IMR-90 (cell line): Measurements from ENCODE around the gene CEP78. TPM values are rescaled to one million over a fixed set of nuclear protein-coding genes. Genes with fewer than 3 reads are reported as not detected.

Experiments used
- ATAC-seq: fragments of 200-7000 bp; cut with Tn5 transposase; 2 replicates; pipeline ENCODE4 v1.9.1; 2020; ENCODE audit warnings: low read depth, mild to moderate bottlenecking, moderate library complexity
- BruUV-seq: library from RNA; stranded (reverse); fragments of 400-500 nt; replicated peaks from 2 replicates; lab custom pipeline; 2021; lab: Mats Ljungman, UMichigan
- CTCF ChIA-PET: fragments of 300-600 bp; formaldehyde crosslinking; extraction: SDS; loops from one replicate; lab custom pipeline; 2021; ENCODE audit warnings: antibody characterized with exemption; lab: Yijun Ruan, JAX
- POLR2A ChIA-PET: fragments of 300-600 bp; sonication (Branson Sonifier 250); formaldehyde crosslinking; loops from one replicate; lab custom pipeline; 2022; ENCODE audit warnings: antibody characterized with exemption; ENCODE audit not compliant: unreplicated experiment; lab: Charles Lee
- DNase-seq: peaks from one replicate; pipeline ENCODE4 v3.0.0; 2013
- H2AFZ ChIP-seq: replicated peaks from 2 replicates; pipeline ENCODE3; 2013; ENCODE audit warnings: low read length, mild to moderate bottlenecking; ENCODE audit not compliant: poor library complexity
- H2AK5ac ChIP-seq: 2 replicates; pipeline ENCODE4 v1.6.1; 2013; ENCODE audit warnings: low read depth, low read length, inconsistent platforms
- H2AK9ac ChIP-seq: replicated peaks from 2 replicates; pipeline ENCODE3; 2013; ENCODE audit warnings: mild to moderate bottlenecking, low read depth, low read length, moderate library complexity; ENCODE audit not compliant: poor library complexity
- H2BK120ac ChIP-seq: 2 replicates; pipeline ENCODE4 v1.6.1; 2013; ENCODE audit warnings: low read depth, low read length, inconsistent platforms
- H2BK15ac ChIP-seq: 3 replicates; pipeline ENCODE4 v1.6.1; 2013; ENCODE audit warnings: low read depth, low read length, inconsistent platforms
- H2BK20ac ChIP-seq: 2 replicates; pipeline ENCODE4 v1.6.1; 2013; ENCODE audit warnings: low read depth, mild to moderate bottlenecking, inconsistent platforms, low read length, moderate library complexity
- H2BK5ac ChIP-seq: 2 replicates; pipeline ENCODE4 v1.6.1; 2013; ENCODE audit warnings: mild to moderate bottlenecking, low read depth, low read length, inconsistent platforms; ENCODE audit not compliant: poor library complexity, severe bottlenecking
- H3K14ac ChIP-seq: replicated peaks from 2 replicates; pipeline ENCODE4 v1.6.1; 2013; ENCODE audit warnings: low read depth, low read length, inconsistent platforms
- H3K18ac ChIP-seq: 2 replicates; pipeline ENCODE4 v1.6.1; 2013; ENCODE audit warnings: low read depth, low read length, control low read depth
- H3K23ac ChIP-seq: 2 replicates; pipeline ENCODE4 v1.6.1; 2013; ENCODE audit warnings: low read depth, low read length, inconsistent platforms
- H3K27ac ChIP-seq: 2 replicates; pipeline ENCODE4 v1.5.1; 2013; ENCODE audit warnings: mild to moderate bottlenecking, control low read depth, low read length; ENCODE audit not compliant: insufficient read depth
- H3K27me3 ChIP-seq: 2 replicates; pipeline ENCODE4 v1.6.1; 2013; ENCODE audit warnings: low read length; ENCODE audit not compliant: control insufficient read depth, insufficient read depth
- H3K36me3 ChIP-seq: 2 replicates; pipeline ENCODE4 v1.6.1; 2013; ENCODE audit warnings: low read length, mixed read lengths; ENCODE audit not compliant: control insufficient read depth, insufficient read depth
- H3K4ac ChIP-seq: 2 replicates; pipeline ENCODE4 v1.6.1; 2013; ENCODE audit warnings: low read depth, low read length, inconsistent platforms
- H3K4me1 ChIP-seq: 2 replicates; pipeline ENCODE4 v1.6.1; 2013; ENCODE audit warnings: low read length, mixed read lengths; ENCODE audit not compliant: control insufficient read depth, insufficient read depth
- H3K4me2 ChIP-seq: 2 replicates; pipeline ENCODE4 v1.6.1; 2013; ENCODE audit warnings: low read depth, mild to moderate bottlenecking, control low read depth, low read length, moderate library complexity
- H3K4me3 ChIP-seq: 2 replicates; pipeline ENCODE4 v1.5.1; 2013; ENCODE audit warnings: low read depth, mild to moderate bottlenecking, control low read depth, low read length, moderate library complexity; ENCODE audit not compliant: insufficient read depth
- H3K56ac ChIP-seq: 2 replicates; pipeline ENCODE4 v1.6.1; 2013; ENCODE audit warnings: low read length, inconsistent platforms; ENCODE audit not compliant: insufficient read depth; ENCODE audit errors: extremely low read depth
- H3K79me1 ChIP-seq, 2 experiments: 2 replicates each; pipeline ENCODE4 v1.6.1; 2013; ENCODE audit warnings: low read length in 2 of 2, inconsistent platforms in 1 of 2, low read depth in 1 of 2
- H3K9ac ChIP-seq: 2 replicates; pipeline ENCODE4 v1.6.1; 2013; ENCODE audit warnings: low read depth, low read length, control low read depth
- H3K9me1 ChIP-seq: 2 replicates; pipeline ENCODE4 v1.6.1; 2013; ENCODE audit warnings: low read length, inconsistent platforms; ENCODE audit not compliant: insufficient read depth
- H3K9me3 ChIP-seq: 2 replicates; pipeline ENCODE4 v1.6.1; 2013; ENCODE audit warnings: low read length; ENCODE audit not compliant: control insufficient read depth, insufficient read depth
- H4K20me1 ChIP-seq: 2 replicates; pipeline ENCODE4 v1.6.1; 2013; ENCODE audit warnings: low read length, inconsistent platforms; ENCODE audit not compliant: insufficient read depth
- H4K5ac ChIP-seq: 2 replicates; pipeline ENCODE4 v1.6.1; 2013; ENCODE audit warnings: mild to moderate bottlenecking, low read depth, low read length, control low read depth
- H4K8ac ChIP-seq, 2 experiments: 2 replicates each; pipeline ENCODE4 v1.6.1; 2013; ENCODE audit warnings: low read depth in 2 of 2, low read length in 2 of 2, control low read depth in 1 of 2, inconsistent platforms in 1 of 2
- H4K91ac ChIP-seq: 2 replicates; pipeline ENCODE4 v1.6.1; 2013; ENCODE audit warnings: low read depth, low read length, inconsistent platforms; ENCODE audit not compliant: insufficient read depth
- BHLHE40 ChIP-seq: fragments of 150-350 bp; IDR thresholded peaks from 2 replicates; pipeline ENCODE4 v1.6.1; 2016; ENCODE audit warnings: mild to moderate bottlenecking, low read depth, low read length
- MAFK ChIP-seq: IDR thresholded peaks from 2 replicates; pipeline ENCODE4 v1.6.1; 2012; ENCODE audit warnings: low read depth, low read length, improper control_type of control experiment
- RFX5 ChIP-seq: IDR thresholded peaks from 2 replicates; pipeline ENCODE4 v1.8.0; 2012; ENCODE audit warnings: low read depth, mild to moderate bottlenecking, low read length, moderate library complexity
- USF2 ChIP-seq: fragments of 150-350 bp; IDR thresholded peaks from 2 replicates; pipeline ENCODE4 v1.6.1; 2017; ENCODE audit warnings: mild to moderate bottlenecking, antibody characterized with exemption, low read length, low read depth
- WGBS, 2 experiments: methylation state at CpG; one replicate each; pipeline versions ENCODE4 v1.1.5 to v1.1.7; 2013; ENCODE audit warnings: missing lambda C conversion rate in 2 of 2; ENCODE audit not compliant: insufficient read length in 1 of 2; ENCODE audit errors: extremely low coverage in 2 of 2; 5-methylcytosine and 5-hydroxymethylcytosine counted together
- dilution Hi-C: fragments of 300-500 bp; cut with HindIII; formaldehyde crosslinking; loops from one replicate; pipeline ENCODE4 v1.14.3; 2018; ENCODE audit warnings: low sequenced_read_pairs; ENCODE audit not compliant: unreplicated experiment
- in situ Hi-C: fragments of 300-500 bp; cut with MboI; formaldehyde crosslinking; loops from 3 replicates; pipeline ENCODE4 v1.14.3; 2019; ENCODE audit warnings: low sequenced_read_pairs, inconsistent platforms, mixed read lengths
- intact Hi-C: fragments of 100-400 bp; cut with micrococcal nuclease; formaldehyde crosslinking; loops from 2 replicates; pipeline ENCODE4 v1.10.0; 2022
- polyA plus RNA-seq, 3 experiments: library from polyadenylated mRNA; depleted of rRNA; stranded (reverse); fragments of >200 nt; gene quantifications; 2 replicates each; pipeline ENCODE4 v1.2.3, GENCODE V29; 2012; ENCODE audit warnings: low replicate concordance in 1 of 3
- total RNA-seq: library from RNA; depleted of rRNA; stranded (reverse); fragments of >200 nt; gene quantifications from 2 replicates; pipeline ENCODE4 v1.2.3, GENCODE V29; 2012

The CEP78 gene
- total and polyA plus RNA-seq, 2 of the 4 experiments (the other 2 are of a cell fraction), result 9.2 to 18.3 TPM

DNA sequence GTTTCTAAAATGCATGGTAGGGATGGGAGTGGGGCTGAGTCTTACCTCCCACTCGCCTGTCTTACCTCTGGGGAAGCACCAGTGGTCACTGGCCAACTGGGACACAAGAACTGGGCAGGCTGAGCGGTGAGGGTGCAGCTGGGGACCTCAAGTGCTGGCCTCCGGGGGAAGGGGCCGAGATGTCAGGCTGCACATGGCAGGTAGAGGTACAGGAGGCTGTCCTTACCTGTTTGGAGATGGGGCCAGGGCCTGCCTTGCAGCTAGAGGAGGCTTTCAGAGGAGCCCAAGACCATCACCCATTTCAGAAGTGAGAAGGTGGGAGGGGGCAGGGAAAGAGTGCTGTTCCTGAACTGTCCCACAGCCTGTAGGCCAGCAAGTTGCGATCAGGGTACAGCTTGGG, 75.2 kb downstream of the CEP78 start:
- Histone ChIP-seq H3K23ac (no peak overlapping the region), H3K4me1 (0 out of 2 replicates have a peak, but pooled peaks cover 2% of the 10 kb centered on the region), H2BK120ac (no peak overlapping the region), H2AK9ac (peak overlapping the region; percentile 23), H4K8ac (no peak overlapping the region), H2BK20ac (no peak overlapping the region), H2AK5ac (no peak overlapping the region), H2BK15ac (no peak overlapping the region), H4K5ac (no peak overlapping the region), H3K56ac (no peak overlapping the region), H4K91ac (no peak overlapping the region), H3K9me3 (no peaks in the 10 kb centered on the region), H3K9ac (no peak overlapping the region), H3K79me1 (peaks cover 18 to 43% of the 10 kb centered on the region in 2 experiments; a peak in 3 of 4 replicates), H3K27me3 (no peaks in the 10 kb centered on the region), H4K20me1 (peaks cover 51% of the 10 kb centered on the region), H3K4me2 (no peak overlapping the region), H3K4ac (no peak overlapping the region), H3K27ac (no peak overlapping the region), H3K18ac (no peak overlapping the region), H3K9me1 (peaks cover 4% of the 10 kb centered on the region; the same call in 1 of the 2 replicates), H2BK5ac (no peak overlapping the region), H3K4me3 (no peak overlapping the region), H3K36me3 (peaks cover 49% of the 10 kb centered on the region), H2AFZ (no peak overlapping the region), H3K14ac (no peak overlapping the region)
- intact Hi-C loops (no loop called here), in situ Hi-C loops (no loop called here), dilution Hi-C loops (no loop called here)
- no peak for DNase-seq
- no TSS peak for BruUV-seq
- CTCF ChIA-PET, result no interaction called here
- 100% methylated on average over 1 of the region's 5 CpGs; no CpG with 5 or more reads in 1 of the 2 experiments for WGBS, 2 experiments
- TF ChIP-seq USF2, result no peak
- no peak for TF ChIP-seq RFX5
- TF ChIP-seq MAFK, result no peak
- no peak for TF ChIP-seq BHLHE40
- ATAC-seq, result no peak
- POLR2A ChIA-PET, result no interaction called here
